Gastroesophageal sphincter (tissue), 4 donors: ENCODE results near the gene SH3D21. TPM values are rescaled to one million over a fixed set of nuclear protein-coding genes. Genes with fewer than 3 reads are reported as not detected.
A peak's percentile ranks its signal among the peaks of the same experiment; 100 is the strongest.

Experiments
- ATAC-seq: fragments of 150-250 bp; one replicate; pipeline ENCODE4 v1.9.1; 2016; ENCODE audit warnings: mild to moderate bottlenecking, moderate library complexity
- H3K27ac ChIP-seq, 4 donors: fragments of 200-600 bp; sonication (generic) in 3 of 4; 1 replicate in 3 of 4; 2 replicates in 1 of 4; pipeline ENCODE4 v1.5.1; 2016 to 2019
- H3K27me3 ChIP-seq: fragments of 200-600 bp; sonication (generic); one replicate; pipeline ENCODE4 v1.5.1; 2019
- H3K36me3 ChIP-seq, 2 donors: fragments of 200-600 bp; sonication (generic); one replicate each; pipeline ENCODE4 v1.5.1; 2019; ENCODE audit warnings: control low read depth in 1 of 2
- H3K4me1 ChIP-seq, 3 donors: fragments of 200-600 bp; sonication (generic); 1 replicate in 2 of 3; 2 replicates in 1 of 3; pipeline ENCODE4 v1.5.1; 2016 to 2019; ENCODE audit warnings: control low read depth in 2 of 3
- H3K4me3 ChIP-seq, 2 donors: fragments of 200-600 bp; sonication (generic); one replicate each; pipeline ENCODE4 v1.5.1; 2019; ENCODE audit warnings: mild to moderate bottlenecking in 1 of 2, moderate library complexity in 1 of 2
- H3K9me3 ChIP-seq, 3 donors: fragments of 200-600 bp; sonication (generic); one replicate each; pipeline ENCODE4 v1.5.1; 2017 to 2019; ENCODE audit warnings: control low read depth in 2 of 3
- EP300 ChIP-seq: sonication (generic); formaldehyde crosslinking; IDR thresholded peaks from one replicate; pipeline ENCODE4 v1.6.1; 2017; ENCODE audit warnings: antibody characterized with exemption, mild to moderate bottlenecking
- POLR2A ChIP-seq, 2 donors: fragments of 450-650 bp; IDR thresholded peaks; one replicate each; pipeline ENCODE4 v1.6.1; 2017; ENCODE audit warnings: antibody characterized with exemption in 2 of 2, mild to moderate bottlenecking in 2 of 2, moderate library complexity in 1 of 2
- POLR2AphosphoS5 ChIP-seq: sonication (generic); formaldehyde crosslinking; IDR thresholded peaks from one replicate; pipeline ENCODE4 v1.6.1; 2017; ENCODE audit warnings: antibody characterized with exemption
- WGBS, 2 donors: methylation state at CpG; one replicate each; pipeline ENCODE4 v1.1.5; 2018; ENCODE audit warnings: low coverage in 1 of 2; 5-methylcytosine and 5-hydroxymethylcytosine counted together
- total RNA-seq, 4 donors: library from RNA; depleted of rRNA; stranded (reverse); fragments of >200 nt; gene quantifications; one replicate each; pipeline ENCODE4 v1.1.0, GENCODE V29; 2016
- TF ChIP-seq, protein P1 (sequence below), 4 experiments: fragments of 200-600 bp in 2 of 4; fragments of 450-650 bp in 2 of 4; sonication (generic) in 1 of 4; IDR thresholded peaks; one replicate each; pipeline ENCODE4 v1.5.1; 2017 to 2019; ENCODE audit warnings: antibody characterized with exemption in 4 of 4, mild to moderate bottlenecking in 2 of 4, moderate library complexity in 2 of 4

SH3D21 gene
- total RNA-seq, 4 donors from 2014 or later: 0.27 to 1.4 (median 1.3) TPM; not detected in 1

DNA sequence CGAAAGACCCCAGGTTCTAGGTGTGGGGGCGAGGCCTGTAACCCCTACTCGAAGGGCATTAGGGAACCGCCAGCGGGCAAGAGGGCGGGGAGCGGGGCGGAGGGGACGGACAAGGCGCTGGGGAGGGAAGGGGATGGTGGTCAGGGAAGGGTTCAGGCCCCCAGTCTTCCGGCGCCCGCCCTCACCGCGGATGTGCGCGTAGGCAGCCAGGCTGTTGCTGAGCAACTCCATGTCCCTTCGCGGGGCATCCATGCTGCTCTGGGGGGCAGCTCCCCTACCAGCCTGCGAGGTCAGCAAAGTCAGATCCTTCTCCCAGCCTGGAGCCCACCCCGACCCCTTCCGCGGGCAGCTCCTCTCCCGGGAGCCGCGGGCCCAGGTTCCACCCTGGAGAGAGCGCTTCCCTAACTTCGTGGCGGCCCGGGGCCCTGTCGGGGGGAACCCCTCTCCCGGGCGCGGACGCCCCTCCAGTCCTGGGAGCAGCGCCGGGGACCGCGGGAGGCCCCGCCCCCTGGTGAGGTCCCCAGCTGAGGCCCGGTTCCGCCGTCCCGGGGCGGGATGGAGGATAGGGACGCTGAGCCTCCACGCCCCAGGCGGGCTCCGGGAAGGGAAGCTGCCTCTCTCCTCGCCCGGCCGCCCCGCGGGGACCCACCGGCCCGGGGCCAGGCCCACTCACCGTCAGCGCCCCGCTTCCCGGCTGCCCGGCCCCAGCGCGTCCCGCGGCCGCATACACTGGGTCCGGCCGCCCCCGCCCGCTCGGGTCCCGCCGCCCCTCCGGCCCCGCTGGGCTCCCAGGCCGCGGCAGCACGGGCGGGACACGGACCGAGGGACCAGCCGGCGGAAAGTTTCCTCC lies 16.8 kb downstream of the SH3D21 start:
- Histone ChIP-seq H3K27ac (peak overlapping the region; percentile 60 to 92 (median 88)), H3K36me3 (no peaks in the 10 kb centered on the region), H3K9me3 (no peaks in the 10 kb centered on the region), H3K4me1 (peaks cover 0 to 42% (median 31%) of the 10 kb centered on the region in 3 donors), H3K27me3 (no peaks in the 10 kb centered on the region), H3K4me3 (peak overlapping the region; percentile 81 to 87)
- no peak for TF ChIP-seq POLR2AphosphoS5
- TF ChIP-seq EP300: no peak
- TF ChIP-seq POLR2A (IDR thresholded peaks at IDR 0.05): no peak
- TF ChIP-seq, protein P1, sequence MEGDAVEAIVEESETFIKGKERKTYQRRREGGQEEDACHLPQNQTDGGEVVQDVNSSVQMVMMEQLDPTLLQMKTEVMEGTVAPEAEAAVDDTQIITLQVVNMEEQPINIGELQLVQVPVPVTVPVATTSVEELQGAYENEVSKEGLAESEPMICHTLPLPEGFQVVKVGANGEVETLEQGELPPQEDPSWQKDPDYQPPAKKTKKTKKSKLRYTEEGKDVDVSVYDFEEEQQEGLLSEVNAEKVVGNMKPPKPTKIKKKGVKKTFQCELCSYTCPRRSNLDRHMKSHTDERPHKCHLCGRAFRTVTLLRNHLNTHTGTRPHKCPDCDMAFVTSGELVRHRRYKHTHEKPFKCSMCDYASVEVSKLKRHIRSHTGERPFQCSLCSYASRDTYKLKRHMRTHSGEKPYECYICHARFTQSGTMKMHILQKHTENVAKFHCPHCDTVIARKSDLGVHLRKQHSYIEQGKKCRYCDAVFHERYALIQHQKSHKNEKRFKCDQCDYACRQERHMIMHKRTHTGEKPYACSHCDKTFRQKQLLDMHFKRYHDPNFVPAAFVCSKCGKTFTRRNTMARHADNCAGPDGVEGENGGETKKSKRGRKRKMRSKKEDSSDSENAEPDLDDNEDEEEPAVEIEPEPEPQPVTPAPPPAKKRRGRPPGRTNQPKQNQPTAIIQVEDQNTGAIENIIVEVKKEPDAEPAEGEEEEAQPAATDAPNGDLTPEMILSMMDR (IDR thresholded peaks at IDR 0.05): no peak
- peak; percentile 51 for ATAC-seq
- WGBS, 2 donors: no CpG with 5 or more reads among the region's 83 CpGs

DNA sequence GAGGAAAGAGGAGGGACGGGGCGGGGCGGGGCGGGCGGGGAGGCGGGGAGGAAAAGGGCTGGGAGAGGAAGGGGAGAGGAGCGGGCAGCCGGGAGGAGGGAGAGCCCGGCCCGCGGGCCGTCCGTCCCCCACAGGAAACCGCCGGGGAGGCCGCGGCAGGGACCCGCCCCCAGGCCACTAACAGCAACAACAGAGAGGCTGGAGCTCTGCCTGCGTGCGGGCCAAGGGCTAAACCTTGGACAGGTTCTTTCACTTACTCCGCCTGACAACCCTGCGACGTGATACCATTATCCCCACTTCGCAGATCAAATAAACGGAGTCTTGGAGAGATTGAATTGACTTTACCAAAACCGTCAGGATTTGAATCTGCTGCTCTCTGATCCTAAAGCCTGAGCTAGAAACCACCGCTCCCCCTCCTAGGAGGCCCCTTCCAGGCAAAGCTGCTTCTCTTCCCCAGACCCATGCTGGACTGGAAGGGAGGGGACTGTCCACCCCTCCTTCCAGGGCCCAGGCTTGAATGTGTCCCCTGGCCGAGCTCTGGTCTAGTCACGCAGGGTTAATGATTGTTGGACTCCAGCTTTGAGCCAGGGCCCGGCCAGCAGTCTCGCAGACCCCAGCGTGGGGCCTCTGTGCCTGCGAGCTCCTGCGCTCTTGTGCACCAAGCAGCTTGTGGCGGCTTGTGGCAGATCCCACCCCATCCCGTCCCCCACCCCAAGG lies 17.6 kb downstream of the SH3D21 start, which contains the start of gene EVA1B:
EVA1B (minus strand) TSS at position 10 of the 717 bp plus-strand sequence. CDS start 608 bp downstream, outside the sequence.
- no peaks in the 10 kb centered on the region for H3K9me3 ChIP-seq
- no peak for TF ChIP-seq POLR2A (IDR thresholded peaks at IDR 0.05)
- TF ChIP-seq EP300: no peak
- TF ChIP-seq, protein P1 (IDR thresholded peaks at IDR 0.05): peak in 1 of 4 experiments; percentile 4
- no peak for TF ChIP-seq POLR2AphosphoS5
- peak within 1 kb of the TSS; percentile 60 to 92 (median 88) for H3K27ac ChIP-seq
- H3K4me3 ChIP-seq: peak within 1 kb of the TSS; percentile 81 to 87
- peak; percentile 79 for ATAC-seq
- no peaks in the 10 kb centered on the region for H3K27me3 ChIP-seq
- 0% methylated on average over 9 of the region's 36 CpGs; no CpG with 5 or more reads in 1 of the 2 donors for WGBS, 2 donors
- peaks cover 0 to 46% (median 31%) of the 10 kb centered on the region in 3 donors for H3K4me1 ChIP-seq
- H3K36me3 ChIP-seq: no peaks in the 10 kb centered on the region

DNA sequence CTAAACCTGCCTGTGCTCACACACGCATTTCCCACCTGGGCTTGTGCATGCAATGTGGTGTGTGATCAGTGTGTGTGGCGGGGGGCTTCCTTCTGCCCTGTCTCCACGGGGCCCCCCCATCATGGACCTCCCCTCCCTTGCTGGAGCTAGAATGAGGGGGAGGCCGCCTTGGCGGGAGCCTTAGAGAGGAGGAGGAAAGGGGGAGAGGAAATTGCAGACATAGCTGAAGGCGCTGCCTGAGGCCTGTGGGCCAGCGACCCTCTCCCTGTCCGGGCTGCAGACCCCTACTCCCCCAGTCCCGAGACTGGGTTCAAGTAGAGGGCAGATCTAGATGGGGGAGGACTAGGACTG lies 18.2 kb downstream of the SH3D21 start:
- no peaks in the 10 kb centered on the region for H3K27me3 ChIP-seq
- H3K4me1 ChIP-seq: peaks cover 0 to 51% (median 33%) of the 10 kb centered on the region in 3 donors
- H3K36me3 ChIP-seq: no peaks in the 10 kb centered on the region
- TF ChIP-seq POLR2AphosphoS5 (no peak), POLR2A (IDR thresholded peaks at IDR 0.05) (no peak)
- H3K4me3 ChIP-seq: peak overlapping the region in 1 of 2 donors; percentile 87
- ATAC-seq: no peak
- H3K27ac ChIP-seq: peak overlapping the region in 3 of 4 donors; percentile 87 to 92 (median 90)
- no CpG with 5 or more reads among the region's 9 CpGs for WGBS, 2 donors
- no peaks in the 10 kb centered on the region for H3K9me3 ChIP-seq

DNA sequence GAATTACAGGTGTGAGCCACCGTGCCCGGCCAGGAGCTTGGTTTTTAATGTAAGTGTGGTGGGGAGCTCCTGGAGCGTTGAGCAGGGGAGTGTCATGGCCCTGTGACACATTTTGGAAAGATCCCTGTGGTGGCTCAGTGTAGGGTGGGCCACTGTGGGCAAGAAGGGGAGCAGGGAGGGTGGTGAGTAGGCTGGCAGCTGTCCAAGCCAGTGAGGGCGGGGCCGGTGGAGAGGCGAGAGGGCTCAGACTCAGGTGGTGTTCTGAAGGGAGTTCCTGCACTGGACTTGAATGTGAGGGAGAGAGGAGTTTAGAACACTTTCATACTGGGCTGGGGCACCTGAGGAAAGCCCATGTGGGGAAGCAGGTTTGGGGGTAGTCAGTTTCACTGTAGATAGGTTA lies 20.3 kb downstream of the SH3D21 start:
- 43 to 100% methylated on average over 1 of the region's 6 CpGs for WGBS, 2 donors
- no peaks in the 10 kb centered on the region for H3K9me3 ChIP-seq
- no peak overlapping the region for H3K27ac ChIP-seq
- no peak for TF ChIP-seq POLR2A (IDR thresholded peaks at IDR 0.05)
- no peak for TF ChIP-seq EP300
- TF ChIP-seq POLR2AphosphoS5: no peak
- TF ChIP-seq, protein P1 (IDR thresholded peaks at IDR 0.05): no peak
- no peak overlapping the region for H3K4me3 ChIP-seq
- H3K36me3 ChIP-seq: no peaks in the 10 kb centered on the region
- H3K27me3 ChIP-seq: no peaks in the 10 kb centered on the region
- H3K4me1 ChIP-seq: peaks cover 0 to 43% (median 24%) of the 10 kb centered on the region in 3 donors
- no peak for ATAC-seq

DNA sequence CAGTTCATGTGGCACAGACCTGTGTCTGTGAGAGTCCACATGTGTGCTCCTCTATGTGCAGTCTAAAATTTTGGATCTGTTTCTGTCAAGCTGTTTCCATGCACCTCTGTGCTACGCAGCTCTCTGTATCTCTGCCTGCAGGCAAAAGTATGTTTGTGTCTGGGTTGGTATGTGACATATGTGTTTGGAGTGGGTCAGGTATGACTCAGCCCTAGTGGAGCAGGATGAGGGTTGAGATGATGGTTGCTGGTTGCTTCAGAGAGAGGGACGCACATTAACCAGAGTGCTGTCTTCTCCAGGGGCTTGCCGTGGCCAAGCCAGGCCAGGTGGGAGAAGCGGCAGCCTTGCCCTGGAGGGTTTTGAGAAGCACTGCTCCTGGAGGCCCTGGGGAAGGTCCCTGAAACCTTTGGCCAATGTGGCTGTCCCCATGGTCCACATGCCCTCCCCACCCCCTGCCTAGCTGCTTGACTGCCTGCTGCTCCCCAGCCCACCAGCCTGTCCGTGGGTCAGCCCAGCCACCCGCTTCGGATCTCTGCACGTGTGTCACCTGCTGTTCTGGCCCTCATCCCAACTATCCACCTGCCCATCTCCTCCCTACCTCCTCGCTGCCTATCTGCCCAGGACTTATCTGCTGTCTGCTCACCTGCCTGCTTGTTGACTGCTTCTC lies 21.4 kb downstream of the SH3D21 start:
- WGBS, 2 donors: 89% methylated on average over 8 of the region's 9 CpGs; no CpG with 5 or more reads in 1 of the 2 donors
- Histone ChIP-seq H3K27me3 (no peaks in the 10 kb centered on the region), H3K4me1 (peaks cover 0 to 32% (median 14%) of the 10 kb centered on the region in 3 donors), H3K36me3 (no peaks in the 10 kb centered on the region), H3K27ac (no peak overlapping the region), H3K9me3 (no peaks in the 10 kb centered on the region), H3K4me3 (no peak overlapping the region)
- ATAC-seq: no peak
- TF ChIP-seq POLR2A (IDR thresholded peaks at IDR 0.05): no peak
- TF ChIP-seq POLR2AphosphoS5: no peak
- TF ChIP-seq, protein P1 (IDR thresholded peaks at IDR 0.05): no peak
- no peak for TF ChIP-seq EP300
